Activated naive CD8-positive, alpha-beta T cell (primary cell): ENCODE measurements around the gene EIF4H.
"Not testable (repeated sequence)": the region's sequence is repeated elsewhere in the genome, so short reads cannot be mapped to it uniquely, and the experiment has no call there.

Experiments
- H3K27ac Mint-ChIP-seq: one replicate; pipeline ENCODE4 v1.8.0; 2021; ENCODE audit warnings: mixed read lengths
- H3K27me3 Mint-ChIP-seq: one replicate; pipeline ENCODE4 v1.8.0; 2021; ENCODE audit warnings: mixed read lengths
- H3K36me3 Mint-ChIP-seq: one replicate; pipeline ENCODE4 v1.8.0; 2021; ENCODE audit warnings: mixed read lengths
- H3K4me1 Mint-ChIP-seq: one replicate; pipeline ENCODE4 v1.8.0; 2021; ENCODE audit warnings: low read depth, mixed read lengths
- H3K4me3 Mint-ChIP-seq: one replicate; pipeline ENCODE4 v1.8.0; 2021; ENCODE audit warnings: mild to moderate bottlenecking, mixed read lengths
- H3K9me3 Mint-ChIP-seq: one replicate; pipeline ENCODE4 v1.8.0; 2021; ENCODE audit warnings: low read depth, mixed read lengths

EIF4H gene

DNA sequence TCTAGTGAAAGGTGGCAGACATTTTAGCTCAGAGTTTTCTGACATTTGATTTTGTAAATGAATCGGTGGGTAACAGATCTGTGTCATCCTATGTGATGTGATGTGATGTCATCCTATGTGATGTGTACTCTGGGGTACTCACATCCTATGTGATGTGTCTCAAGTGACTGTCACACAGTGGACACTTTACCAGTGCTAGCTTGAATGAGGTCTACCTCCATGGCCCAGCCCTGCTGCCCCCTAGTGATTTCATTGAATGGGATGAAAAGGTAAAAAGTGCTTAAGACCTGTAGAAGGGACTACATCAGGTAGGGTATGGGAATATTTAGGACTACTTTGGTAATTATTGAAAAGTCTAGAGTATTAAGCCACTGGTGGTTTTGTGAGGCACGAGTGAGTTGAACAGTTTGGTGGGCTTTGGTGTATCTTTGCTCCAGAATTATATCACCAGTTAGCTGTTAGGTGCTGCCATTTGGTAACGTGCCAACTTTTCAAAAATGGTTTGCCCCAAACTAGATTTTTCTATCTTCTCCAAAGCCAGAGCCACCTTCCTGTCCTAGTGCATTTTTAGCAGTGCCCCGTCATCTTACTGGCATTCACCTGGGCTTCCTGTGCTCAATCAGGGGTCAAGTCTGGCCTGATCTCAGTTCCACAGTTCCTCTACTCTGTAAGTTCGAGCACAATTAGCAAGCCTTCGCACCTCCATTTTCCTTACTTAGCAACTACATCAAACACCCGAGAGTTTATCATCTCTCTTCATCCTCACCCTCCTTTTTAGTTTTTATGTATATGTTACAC, 9.7 kb downstream of the EIF4H start:
- Mint-ChIP-seq H3K36me3 (peaks cover 4% of the 10 kb centered on the region), H3K4me3 (peak overlapping the region; percentile 40), H3K27ac (peak overlapping the region; percentile 77), H3K27me3 (no peaks in the 10 kb centered on the region), H3K4me1 (peaks cover 80% of the 10 kb centered on the region), H3K9me3 (no peaks in the 10 kb centered on the region)

DNA sequence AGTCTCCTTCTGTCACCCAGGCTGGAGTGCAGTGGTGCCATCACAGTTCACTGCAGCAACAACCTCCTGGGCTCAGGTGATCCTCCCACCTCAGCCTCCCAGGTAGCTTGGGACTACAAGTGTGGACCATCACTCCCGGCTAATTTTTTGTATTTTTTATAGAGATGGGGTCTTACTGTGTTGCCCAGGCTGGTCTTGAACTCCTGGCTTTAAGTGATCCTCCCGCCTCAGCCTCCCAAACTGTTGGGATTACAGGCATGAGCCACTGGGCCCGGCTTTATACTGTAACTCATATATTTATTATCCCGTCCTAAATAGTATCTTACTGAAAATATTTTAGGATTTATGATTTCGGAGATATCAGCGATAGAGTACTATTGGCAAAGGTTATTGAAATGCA, 10.9 kb downstream of the EIF4H start:
- H3K9me3 Mint-ChIP-seq: no peaks in the 10 kb centered on the region
- peaks cover 5% of the 10 kb centered on the region for H3K36me3 Mint-ChIP-seq
- peaks cover 75% of the 10 kb centered on the region for H3K4me1 Mint-ChIP-seq
- H3K27me3 Mint-ChIP-seq: no peaks in the 10 kb centered on the region
- H3K4me3 Mint-ChIP-seq: peak overlapping the region; percentile 62
- no peak overlapping the region for H3K27ac Mint-ChIP-seq

DNA sequence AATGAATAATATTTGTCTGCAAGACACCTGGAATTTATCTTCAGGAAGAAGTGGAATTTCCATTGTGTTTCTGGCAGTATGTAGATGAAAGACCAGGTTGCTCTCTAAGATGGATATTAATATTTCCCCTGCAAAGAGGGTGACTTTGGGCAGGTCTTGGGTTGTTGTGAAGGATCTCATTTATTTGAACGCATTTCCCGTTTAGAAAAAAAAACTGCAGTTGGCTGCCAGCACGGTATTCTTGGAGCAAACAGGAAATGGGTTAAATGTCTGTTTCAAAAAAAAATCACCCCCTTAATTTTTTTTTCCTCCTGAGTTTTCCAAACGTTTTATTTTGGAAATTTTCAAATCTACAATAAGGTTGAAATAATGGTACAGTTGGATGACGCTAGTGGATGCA, 11.5 kb downstream of the EIF4H start:
- Mint-ChIP-seq H3K27ac (peak overlapping the region; percentile 72), H3K4me1 (peaks cover 71% of the 10 kb centered on the region), H3K27me3 (no peaks in the 10 kb centered on the region), H3K36me3 (peaks cover 2% of the 10 kb centered on the region), H3K9me3 (no peaks in the 10 kb centered on the region), H3K4me3 (peak overlapping the region; percentile 62)

DNA sequence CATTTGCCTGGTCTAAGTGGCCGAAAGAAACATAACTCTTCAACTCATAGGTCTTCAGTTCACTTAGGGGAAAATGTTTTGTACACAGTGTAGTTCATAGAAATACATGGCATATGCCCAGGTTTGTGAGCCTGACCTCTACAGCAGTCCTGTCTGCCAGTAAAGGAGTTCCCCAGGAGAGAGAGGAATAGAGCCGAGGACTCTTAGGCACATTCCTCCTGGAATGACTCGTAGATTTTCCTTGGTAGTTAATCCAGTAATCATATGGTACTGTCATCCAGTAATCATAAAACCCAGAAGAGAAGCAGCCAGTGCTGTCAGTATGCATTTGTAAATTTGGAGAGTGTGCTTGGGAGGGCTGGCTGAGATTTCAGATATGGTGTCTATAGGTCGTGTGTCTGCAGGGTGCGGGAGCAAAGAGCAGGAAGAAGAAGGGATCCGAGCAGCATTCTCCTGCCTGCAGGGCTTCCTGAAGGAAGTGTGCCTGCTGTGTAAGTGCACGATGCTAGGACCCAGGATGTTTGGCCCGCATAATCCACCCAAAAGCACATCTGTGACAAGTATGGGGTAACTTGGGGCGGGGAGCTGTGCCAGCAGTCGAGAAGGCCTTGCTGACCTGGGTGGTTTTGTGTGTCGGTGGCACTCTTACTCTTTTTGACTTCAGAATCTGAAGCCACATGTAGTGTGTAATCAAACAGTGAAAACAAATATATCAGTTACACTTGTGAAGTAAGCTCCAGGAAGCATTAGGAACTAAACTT, 13.9 kb downstream of the EIF4H start:
- peaks cover 4% of the 10 kb centered on the region for H3K36me3 Mint-ChIP-seq
- peak overlapping the region; percentile 35 for H3K27ac Mint-ChIP-seq
- H3K4me3 Mint-ChIP-seq: no peak overlapping the region
- H3K4me1 Mint-ChIP-seq: peaks cover 48% of the 10 kb centered on the region
- no peaks in the 10 kb centered on the region for H3K9me3 Mint-ChIP-seq
- H3K27me3 Mint-ChIP-seq: no peaks in the 10 kb centered on the region

GRCh38 chr7:74190259-74190658, 16.1 kb downstream of the EIF4H start:
- Mint-ChIP-seq H3K4me3 (no peak overlapping the region), H3K27me3 (no peaks in the 10 kb centered on the region), H3K27ac (no peak overlapping the region), H3K9me3 (no peaks in the 10 kb centered on the region), H3K36me3 (peaks cover 6% of the 10 kb centered on the region), H3K4me1 (peaks cover 38% of the 10 kb centered on the region)

DNA sequence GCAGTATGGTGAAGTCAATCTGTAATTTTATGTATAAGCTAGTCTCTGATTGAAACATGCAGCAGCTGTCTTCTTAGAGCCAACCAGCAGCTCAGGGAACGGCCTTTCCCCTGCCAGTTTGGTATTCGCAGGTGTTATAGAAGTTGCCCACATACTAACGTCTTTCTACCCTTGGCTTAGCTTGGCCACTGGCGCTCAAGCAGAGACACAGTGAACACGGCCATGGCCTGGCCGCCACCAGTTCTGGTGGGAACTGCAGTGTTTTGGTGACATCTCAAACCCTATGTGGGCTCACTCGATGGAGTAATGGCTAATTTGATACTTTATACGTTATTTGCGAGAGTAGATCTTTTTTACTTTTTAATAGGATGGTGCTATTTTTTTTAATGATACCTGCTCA, 17.1 kb downstream of the EIF4H start:
- H3K36me3 Mint-ChIP-seq: peaks cover 6% of the 10 kb centered on the region
- peak overlapping the region; percentile 58 for H3K27ac Mint-ChIP-seq
- no peaks in the 10 kb centered on the region for H3K27me3 Mint-ChIP-seq

DNA sequence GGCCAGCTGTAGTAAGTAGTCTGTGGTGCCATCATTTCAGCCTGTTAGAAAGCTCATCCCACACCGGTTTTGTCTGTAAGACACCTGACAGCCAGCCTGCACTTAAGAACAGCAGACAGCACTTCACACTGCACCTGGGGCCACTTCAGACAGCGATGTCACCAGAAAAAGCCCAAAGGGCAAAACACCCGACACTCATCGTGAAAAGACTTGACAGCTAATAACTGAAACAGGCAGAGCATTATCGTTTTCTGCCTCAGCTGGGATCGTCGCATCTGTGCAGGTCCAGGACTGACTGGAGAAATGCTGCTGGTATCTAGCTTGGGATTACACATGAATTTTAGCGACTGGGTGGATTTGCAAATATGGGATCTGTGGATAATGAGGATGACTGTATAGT, 18.9 kb downstream of the EIF4H start:
- H3K9me3 Mint-ChIP-seq: no peaks in the 10 kb centered on the region
- no peaks in the 10 kb centered on the region for H3K27me3 Mint-ChIP-seq
- H3K36me3 Mint-ChIP-seq: peaks cover 6% of the 10 kb centered on the region
- peak overlapping the region; percentile 61 for H3K27ac Mint-ChIP-seq
- H3K4me3 Mint-ChIP-seq: no peak overlapping the region
- peaks cover 23% of the 10 kb centered on the region for H3K4me1 Mint-ChIP-seq

More for the DNA sequence above, 17.1 kb downstream of the EIF4H start:
- no peaks in the 10 kb centered on the region for H3K9me3 Mint-ChIP-seq
- no peak overlapping the region for H3K4me3 Mint-ChIP-seq
- H3K4me1 Mint-ChIP-seq: peaks cover 34% of the 10 kb centered on the region

DNA sequence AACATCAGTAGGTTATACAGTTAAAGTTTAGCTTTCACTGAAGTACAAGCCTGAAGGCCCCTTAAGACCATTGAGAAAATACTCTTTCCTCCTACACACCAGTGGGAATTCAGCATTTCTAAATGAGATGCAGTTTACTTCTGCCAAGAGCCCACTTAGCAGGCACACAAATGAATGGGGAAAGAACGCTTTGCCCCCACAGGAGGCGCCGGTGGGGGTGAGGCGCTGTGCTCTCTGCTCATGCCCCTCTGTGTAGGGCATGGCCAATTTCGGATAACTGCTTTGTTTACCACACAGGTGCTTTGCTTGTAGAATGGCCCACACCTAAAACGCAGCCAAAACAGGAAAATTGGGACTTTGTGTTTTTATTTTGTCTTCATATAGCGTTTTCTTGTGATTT, 19.8 kb downstream of the EIF4H start:
- H3K36me3 Mint-ChIP-seq: peaks cover 6% of the 10 kb centered on the region

DNA sequence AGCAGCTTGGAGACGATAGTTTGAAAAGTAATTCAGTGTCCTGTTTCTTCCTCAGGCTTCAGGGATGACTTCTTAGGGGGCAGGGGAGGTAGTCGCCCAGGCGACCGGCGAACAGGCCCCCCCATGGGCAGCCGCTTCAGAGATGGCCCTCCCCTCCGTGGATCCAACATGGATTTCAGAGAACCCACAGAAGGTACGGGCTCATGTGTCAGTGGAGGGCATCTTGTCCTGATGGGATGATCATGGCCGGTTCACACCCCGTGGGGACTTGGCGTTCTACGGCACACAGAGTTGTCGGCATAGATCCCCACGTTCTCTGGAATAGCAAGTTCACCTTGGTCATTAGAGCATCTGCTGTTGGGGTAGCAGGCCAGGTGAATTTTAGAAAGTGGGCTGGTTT, 20.5 kb downstream of the EIF4H start:
- H3K36me3 Mint-ChIP-seq: peaks cover 5% of the 10 kb centered on the region
- no peaks in the 10 kb centered on the region for H3K9me3 Mint-ChIP-seq
- no peak overlapping the region for H3K4me3 Mint-ChIP-seq
- peak overlapping the region; percentile 80 for H3K27ac Mint-ChIP-seq
- H3K27me3 Mint-ChIP-seq: no peaks in the 10 kb centered on the region
- H3K4me1 Mint-ChIP-seq: peaks cover 19% of the 10 kb centered on the region

More for the DNA sequence above, 19.8 kb downstream of the EIF4H start:
- no peak overlapping the region for H3K4me3 Mint-ChIP-seq
- H3K27me3 Mint-ChIP-seq: no peaks in the 10 kb centered on the region
- H3K27ac Mint-ChIP-seq: peak overlapping the region; percentile 61
- H3K4me1 Mint-ChIP-seq: peaks cover 21% of the 10 kb centered on the region
- no peaks in the 10 kb centered on the region for H3K9me3 Mint-ChIP-seq

GRCh38 chr7:74195139-74195860, 21.1 kb downstream of the EIF4H start:
- not testable (repeated sequence) for H3K27me3 Mint-ChIP-seq, H3K36me3 Mint-ChIP-seq, H3K9me3 Mint-ChIP-seq
- Mint-ChIP-seq H3K4me1 (peaks cover 18% of the 10 kb centered on the region), H3K4me3 (peak overlapping the region; percentile 7), H3K27ac (peak overlapping the region; percentile 80)

GRCh38 chr7:74195968-74196654, 22.0 kb downstream of the EIF4H start:
- H3K36me3 Mint-ChIP-seq, H3K9me3 Mint-ChIP-seq, H3K27me3 Mint-ChIP-seq, H3K4me3 Mint-ChIP-seq: not testable (repeated sequence)
- Mint-ChIP-seq H3K4me1 (peaks cover 18% of the 10 kb centered on the region), H3K27ac (peak overlapping the region; percentile 28)

DNA sequence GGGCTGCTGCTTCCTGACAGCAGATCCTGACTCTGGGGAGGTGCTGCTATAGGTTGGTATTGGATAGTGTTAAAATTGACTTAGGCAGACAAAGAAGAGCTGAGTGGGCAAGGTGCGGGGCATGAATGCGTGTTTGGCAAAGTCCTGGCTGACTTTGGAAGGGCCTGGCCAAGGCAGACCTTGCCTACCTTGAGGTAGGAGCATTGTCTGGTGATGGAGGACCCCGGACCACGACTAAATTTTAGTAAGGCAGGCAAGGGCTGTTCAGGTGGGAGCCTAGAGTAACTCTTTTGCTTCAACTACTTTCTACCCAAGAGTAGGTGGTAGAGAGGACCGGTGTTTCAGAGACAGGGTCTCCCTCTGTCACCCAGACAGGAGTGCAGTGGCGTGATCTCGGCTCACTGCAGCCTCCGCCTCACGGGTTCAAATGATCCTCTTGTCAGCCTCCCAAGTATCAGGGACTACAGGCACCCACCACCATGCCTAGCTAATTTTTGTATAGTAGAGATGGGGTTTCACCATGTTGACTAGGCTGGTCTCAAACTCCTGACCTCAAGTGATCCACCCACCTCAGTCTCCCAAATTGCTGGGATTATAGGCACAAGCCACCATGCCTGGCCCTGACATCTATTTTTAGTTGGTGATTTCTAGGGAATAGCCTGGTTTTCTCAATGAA, 23.4 kb downstream of the EIF4H start:
- Mint-ChIP-seq H3K27ac (peak overlapping the region; percentile 62), H3K9me3 (no peaks in the 10 kb centered on the region), H3K4me1 (peaks cover 20% of the 10 kb centered on the region), H3K36me3 (peaks cover 2% of the 10 kb centered on the region), H3K4me3 (no peak overlapping the region), H3K27me3 (no peaks in the 10 kb centered on the region)

DNA sequence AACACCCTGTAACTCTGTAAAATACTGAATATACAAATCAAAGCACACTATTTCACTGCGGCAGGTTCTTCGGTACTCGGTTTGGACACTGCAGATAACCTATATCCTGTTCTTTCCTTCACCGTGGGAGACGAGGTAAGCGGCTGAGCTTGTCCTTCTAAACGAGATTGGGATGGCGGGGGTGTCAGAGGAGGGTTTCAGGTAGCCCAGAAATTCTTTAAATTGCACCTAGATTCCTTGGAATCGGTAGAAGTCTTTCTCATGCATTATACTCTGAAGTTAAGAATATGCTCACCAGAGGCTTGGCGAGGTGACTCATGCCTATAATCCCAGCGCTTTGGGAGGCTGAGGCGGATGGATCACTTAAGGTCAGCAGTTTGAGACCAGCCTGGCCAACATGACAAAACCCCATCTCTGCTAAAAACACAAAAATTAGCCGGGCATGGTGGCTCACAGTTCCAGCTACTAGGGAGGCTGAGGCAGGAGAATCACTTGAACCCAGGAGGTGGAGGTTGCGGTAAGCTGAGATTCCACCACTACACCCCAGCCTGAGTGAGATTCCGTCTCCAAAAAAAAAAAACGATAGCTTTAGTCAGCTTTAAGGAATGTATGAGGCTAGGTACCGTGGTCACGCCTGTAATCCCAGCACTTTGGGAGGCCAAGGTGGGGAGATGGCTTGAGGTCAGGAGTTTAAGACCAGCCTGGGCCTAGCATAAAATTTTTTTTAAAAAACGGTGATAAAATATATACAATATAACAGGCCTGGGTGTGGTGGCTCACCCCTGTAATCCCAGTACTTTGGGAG, 25.6 kb downstream of the EIF4H start:
- Mint-ChIP-seq H3K4me3 (no peak overlapping the region), H3K4me1 (peaks cover 23% of the 10 kb centered on the region), H3K27ac (peak overlapping the region; percentile 19), H3K9me3 (no peaks in the 10 kb centered on the region), H3K36me3 (no peaks in the 10 kb centered on the region), H3K27me3 (no peaks in the 10 kb centered on the region)
